ENCODE measurements around the gene ACTN2.

The ACTN2 gene

GRCh38 chr1:236751385-236751784 is 65.1 kb downstream of the ACTN2 start:
- no peak overlapping the region for H3K27ac ChIP-seq
- TF ChIP-seq ZFX (IDR thresholded peaks at IDR 0.05): no peak
- no peak for TF ChIP-seq CTCF (conservative IDR thresholded peaks at IDR 0.05)

DNA sequence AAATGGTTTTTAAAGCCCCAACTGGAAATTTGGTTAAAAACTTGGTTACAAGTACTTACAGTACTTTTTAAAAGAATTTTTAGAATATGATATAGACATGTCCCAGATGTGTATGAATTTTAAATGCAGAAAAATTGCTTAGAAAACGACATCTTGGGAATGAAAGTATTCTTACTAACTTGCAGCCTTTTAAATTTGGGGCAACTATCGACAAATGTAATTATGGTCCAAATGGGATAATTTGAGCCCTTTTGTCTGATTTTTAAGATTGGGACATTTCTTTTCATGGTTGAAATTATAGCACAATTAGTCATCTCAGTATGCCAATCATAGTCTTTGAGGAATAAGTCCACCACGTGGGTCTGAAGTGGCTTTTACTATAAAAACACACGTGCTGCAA is 65.6 kb downstream of the ACTN2 start:
- TF ChIP-seq CTCF (conservative IDR thresholded peaks at IDR 0.05) (no peak), ZFX (IDR thresholded peaks at IDR 0.05) (no peak)
- H3K27ac ChIP-seq: no peak overlapping the region

- H3K27ac ChIP-seq: no peak overlapping the region
- TF ChIP-seq ZFX (IDR thresholded peaks at IDR 0.05) (no peak), CTCF (conservative IDR thresholded peaks at IDR 0.05) (peak; percentile 63)
These were observed 67.2 kb downstream of the ACTN2 start for GRCh38 chr1:236753516-236753915.

- H3K27ac ChIP-seq: no peak overlapping the region
- no peak for TF ChIP-seq ZFX (IDR thresholded peaks at IDR 0.05)
- TF ChIP-seq CTCF (conservative IDR thresholded peaks at IDR 0.05): no peak
These were observed 67.7 kb downstream of the ACTN2 start for GRCh38 chr1:236753964-236754363.

- TF ChIP-seq CTCF (conservative IDR thresholded peaks at IDR 0.05) (no peak), ZFX (IDR thresholded peaks at IDR 0.05) (no peak)
- no peak overlapping the region for H3K27ac ChIP-seq
These were observed 68.4 kb downstream of the ACTN2 start for GRCh38 chr1:236754525-236755210.

GRCh38 chr1:236757640-236758039 is 71.3 kb downstream of the ACTN2 start:
- TF ChIP-seq ZFX (IDR thresholded peaks at IDR 0.05): no peak
- no peak for TF ChIP-seq CTCF (conservative IDR thresholded peaks at IDR 0.05)
- no peak overlapping the region for H3K27ac ChIP-seq

DNA sequence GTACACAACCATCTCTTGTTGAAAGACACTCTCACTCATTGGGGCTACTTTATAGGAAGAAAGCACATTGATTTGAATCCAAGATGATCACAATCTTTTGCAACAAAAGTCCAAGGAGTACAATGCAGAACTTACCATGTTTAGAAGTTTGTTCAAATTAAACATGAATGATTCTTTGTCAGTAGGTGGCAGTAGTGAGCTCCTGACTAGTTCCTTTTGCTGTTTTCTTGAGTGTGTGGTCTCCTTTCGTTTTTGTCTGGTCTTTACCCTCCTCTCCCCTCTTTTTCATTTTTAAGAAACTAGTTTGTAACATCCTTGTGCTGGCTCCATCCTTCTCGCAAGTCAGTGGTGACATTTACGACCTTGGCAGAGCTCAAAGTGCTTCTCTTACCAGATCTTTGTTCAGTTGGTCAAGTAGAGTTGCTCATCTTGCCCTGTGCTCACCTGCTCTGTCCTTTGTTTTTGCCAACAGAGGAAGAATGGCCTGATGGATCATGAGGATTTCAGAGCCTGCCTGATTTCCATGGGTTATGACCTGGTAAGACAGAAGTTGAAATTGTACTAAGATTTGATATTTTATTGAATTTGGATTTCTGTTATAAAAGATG is 73.1 kb downstream of the ACTN2 start:
- TF ChIP-seq CTCF (conservative IDR thresholded peaks at IDR 0.05) (peak; percentile 88), ZFX (IDR thresholded peaks at IDR 0.05) (no peak)
- H3K27ac ChIP-seq: no peak overlapping the region

Data from C4-2B (cell line).